GM21619 (cell line): Measurements from ENCODE around the gene LRP1B.
"Not testable (repeated sequence)": the region's sequence is repeated elsewhere in the genome, so short reads cannot be mapped to it uniquely, and the experiment has no call there.

Source experiments
- ATAC-seq: cut with Tn5 transposase; IDR thresholded peaks from one replicate; pipeline ENCODE4 v1.9.1; 2021; ENCODE audit not compliant: unreplicated experiment

The LRP1B gene

GRCh38 chr2:140658760-140659692 lies 1471.8 kb downstream of the LRP1B start:
- no peak for ATAC-seq

- ATAC-seq = no peak
Observed at GRCh38 chr2:140657657-140658056, 1473.2 kb downstream of the LRP1B start.

DNA sequence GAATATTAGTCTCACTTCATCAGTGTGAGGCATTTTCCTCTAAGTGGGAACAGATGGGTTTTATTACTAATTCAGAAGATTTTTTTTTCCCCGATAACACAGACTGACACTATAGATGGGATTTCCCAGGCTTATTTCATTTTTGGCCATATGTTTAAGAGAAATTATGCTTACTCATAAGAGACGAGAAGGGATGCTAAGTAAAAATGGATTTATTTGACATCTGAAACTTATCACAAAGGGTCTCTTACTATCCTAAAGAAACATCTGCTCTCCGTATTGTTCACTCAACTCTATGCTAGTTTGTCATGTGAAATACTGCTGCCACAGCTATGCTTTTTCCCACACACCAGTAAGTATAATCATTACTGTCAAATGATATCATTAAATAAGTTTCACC lies 1476.3 kb downstream of the LRP1B start:
- ATAC-seq = no peak

GRCh38 chr2:140650825-140651224 lies 1480.0 kb downstream of the LRP1B start:
- no peak for ATAC-seq

DNA sequence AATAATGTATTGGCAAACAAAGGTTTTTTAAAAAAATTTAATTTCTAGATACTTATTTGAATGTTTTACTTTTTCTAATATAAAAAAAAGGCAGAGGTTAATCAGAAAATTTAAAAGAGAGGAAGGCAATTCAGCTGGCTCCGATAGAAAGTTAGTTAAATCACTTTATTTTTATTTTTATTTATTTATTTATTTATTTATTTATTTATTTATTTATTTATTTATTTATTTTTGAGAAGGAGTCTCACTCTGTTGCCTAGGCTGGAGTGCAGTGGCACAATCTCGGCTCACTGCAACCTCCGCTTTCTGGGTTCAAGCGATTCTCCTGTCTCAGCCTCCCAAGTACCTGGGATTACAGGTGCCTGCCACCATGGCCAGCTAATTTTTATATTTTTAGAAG lies 1480.7 kb downstream of the LRP1B start:
- ATAC-seq = not testable (repeated sequence)

DNA sequence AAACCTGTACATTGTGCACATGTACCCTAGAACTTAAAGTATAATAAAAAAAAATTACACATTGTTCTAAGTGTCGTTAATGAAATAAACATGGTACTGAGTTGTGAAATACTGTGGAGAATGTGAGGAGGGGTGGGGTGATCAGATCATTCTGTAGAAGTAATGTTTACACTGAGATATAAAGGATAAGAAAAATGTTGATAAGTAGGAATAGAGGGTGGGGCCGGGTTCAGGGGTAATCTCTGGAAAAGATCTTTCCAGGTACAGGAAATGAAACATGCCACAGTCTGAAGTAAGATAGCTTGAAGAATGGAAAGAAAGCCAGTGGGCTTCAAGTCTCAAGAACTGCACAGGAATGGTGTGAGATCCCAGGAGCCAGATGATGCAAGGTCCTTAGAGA lies 1482.4 kb downstream of the LRP1B start:
- no peak for ATAC-seq

DNA sequence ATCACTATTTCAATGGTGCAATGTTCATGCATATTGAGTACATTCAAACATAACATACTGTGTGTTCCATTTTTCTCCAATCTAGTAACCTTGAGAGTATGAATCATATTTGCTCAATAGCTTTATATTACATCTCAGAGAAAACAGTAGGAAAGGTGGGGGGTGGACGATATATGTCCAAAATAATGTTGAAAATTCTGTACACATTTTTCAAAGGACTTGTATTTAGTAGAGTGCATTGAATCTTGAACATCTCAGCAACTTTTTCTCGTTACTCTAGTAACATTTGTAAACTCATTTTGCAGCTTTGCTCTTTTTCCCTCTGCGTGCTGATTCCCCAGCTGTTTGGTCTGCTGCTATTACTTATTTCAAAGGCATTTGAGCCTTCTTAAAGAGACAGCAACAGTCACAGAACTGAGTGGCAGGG lies 1487.0 kb downstream of the LRP1B start:
- ATAC-seq = no peak

DNA sequence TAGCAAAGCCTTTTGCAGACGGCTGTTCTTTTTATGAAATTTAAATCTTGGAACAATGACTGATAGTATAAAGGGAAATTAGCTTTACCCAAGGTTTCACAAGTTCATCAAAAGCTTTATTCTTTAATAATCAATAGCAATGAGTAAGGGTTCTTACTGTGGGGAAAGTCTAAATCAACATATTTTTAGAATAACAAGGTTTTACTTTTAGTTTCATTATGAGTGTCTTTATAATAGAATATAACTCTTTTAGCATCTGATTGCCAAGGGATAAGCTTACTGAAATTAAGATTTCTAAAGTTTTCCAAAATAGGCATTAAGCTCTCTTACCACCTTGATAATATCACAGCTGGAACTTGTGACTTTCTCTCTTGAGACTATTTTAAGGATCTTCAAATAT lies 1489.7 kb downstream of the LRP1B start:
- no peak for ATAC-seq

DNA sequence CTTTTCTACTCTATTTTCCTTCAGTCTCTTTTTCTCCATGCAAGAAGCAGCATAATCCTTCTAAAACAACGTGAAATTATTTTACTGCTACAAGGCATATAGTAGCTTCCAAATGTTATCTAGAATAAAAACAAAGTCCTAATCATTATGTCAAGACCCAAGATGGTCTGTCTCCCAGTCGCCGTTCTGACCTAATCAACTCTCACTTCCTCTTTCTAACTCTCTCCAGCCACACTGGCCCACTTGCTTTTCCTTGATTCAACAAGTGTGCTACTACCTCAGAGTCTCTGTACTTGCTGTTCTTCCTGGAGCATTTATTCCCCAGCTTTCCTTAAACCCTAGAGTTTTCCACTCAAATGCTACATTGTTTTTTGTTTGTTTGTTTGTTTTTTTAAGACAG lies 1491.2 kb downstream of the LRP1B start:
- ATAC-seq = peak; percentile 69

DNA sequence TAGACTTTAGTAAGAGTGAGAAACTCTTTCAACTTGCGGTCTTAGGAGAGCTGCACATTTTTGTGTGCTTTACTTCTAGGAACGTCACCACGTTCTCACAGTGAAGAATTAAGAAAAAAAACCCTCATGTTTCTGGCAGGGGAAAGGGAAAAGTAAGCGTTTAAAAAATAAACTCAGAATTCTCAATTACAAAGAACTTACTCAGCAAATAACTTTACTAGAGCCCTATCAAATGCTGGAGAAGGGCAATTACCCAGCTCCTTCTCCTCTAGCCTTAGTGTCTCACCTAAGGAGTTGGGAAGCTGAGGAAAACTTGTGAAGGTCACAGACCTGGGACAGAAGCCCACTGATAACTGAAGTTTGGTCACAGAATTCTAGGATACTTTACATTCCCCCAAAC lies 1500.3 kb downstream of the LRP1B start:
- no peak for ATAC-seq

GRCh38 chr2:140627885-140628284 lies 1502.9 kb downstream of the LRP1B start:
- no peak for ATAC-seq

DNA sequence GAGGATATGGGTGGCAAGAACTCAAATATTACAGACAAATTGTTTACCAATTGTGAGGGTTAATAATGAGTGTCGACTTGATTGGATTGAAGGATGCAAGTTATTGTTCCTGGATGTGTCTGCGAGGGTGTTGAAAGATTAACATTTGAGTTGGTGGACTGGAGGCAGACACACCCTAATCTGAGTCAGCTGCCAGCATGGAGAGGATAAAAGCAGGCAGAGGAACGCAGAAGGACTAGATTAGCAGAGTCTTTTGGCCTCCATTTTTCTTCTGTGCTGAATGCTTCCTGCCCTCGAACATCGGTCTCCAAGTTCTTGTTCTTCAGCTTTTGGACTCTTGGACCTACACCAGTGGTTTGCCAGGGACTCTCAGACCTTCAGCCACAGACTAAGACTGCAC lies 1503.7 kb downstream of the LRP1B start:
- no peak for ATAC-seq

DNA sequence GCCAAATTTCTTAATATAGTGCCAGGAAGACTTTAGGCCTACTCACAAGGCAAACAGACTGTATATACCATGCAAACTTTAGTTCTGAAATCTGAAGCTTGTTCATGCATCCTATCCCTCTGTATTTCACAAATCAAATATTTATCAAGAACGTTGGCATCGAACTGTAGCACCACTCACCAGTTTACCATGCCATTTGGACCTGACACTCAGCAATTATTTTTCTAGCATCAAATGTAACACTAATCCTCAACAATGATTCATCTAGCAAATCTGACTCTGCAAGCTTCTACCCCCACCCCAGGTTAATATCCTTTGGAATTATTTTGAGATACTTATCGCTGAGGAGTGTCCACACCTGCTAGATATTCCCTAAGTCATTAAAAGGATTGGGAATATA lies 1506.6 kb downstream of the LRP1B start:
- no peak for ATAC-seq

- no peak for ATAC-seq
Observed at GRCh38 chr2:140621583-140622362, 1509.0 kb downstream of the LRP1B start.

DNA sequence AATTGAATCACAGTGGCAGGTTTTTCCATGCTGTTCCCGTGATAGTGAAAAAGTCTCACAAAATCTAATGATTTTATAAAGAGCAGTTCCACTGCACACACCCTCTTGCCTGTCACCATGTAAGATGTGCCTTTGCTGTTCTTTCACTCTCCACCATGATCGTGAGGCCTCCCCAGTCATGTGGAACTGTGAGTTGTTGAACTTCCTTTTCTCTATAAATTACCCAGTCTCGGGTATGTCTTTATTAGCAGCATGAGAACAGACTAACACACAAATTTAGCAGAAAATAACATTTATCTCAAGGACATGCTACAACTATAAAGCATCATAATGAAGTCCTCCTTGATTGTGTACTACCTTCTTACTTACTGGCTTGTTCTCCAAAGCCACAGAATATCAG lies 1526.0 kb downstream of the LRP1B start:
- peak; percentile 61 for ATAC-seq

DNA sequence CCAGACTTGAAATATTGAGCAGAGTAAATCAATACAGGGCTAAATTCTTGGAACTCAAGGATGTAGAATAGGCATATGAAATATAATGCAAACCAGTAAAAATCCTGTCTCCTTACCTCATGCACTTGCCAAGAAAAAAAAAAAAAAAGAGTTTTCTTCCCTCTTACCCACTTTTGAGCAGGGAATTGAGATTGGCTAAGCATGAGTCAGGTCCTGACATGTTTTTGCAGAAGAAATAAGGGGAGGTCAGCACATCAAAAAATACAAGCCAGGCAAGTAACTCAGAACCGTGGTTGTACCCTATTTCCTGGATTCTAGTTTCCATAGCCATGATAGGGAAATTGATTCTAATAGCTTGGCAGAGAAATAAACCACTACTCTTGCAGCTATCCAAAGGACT lies 1526.7 kb downstream of the LRP1B start:
- no peak for ATAC-seq

- no peak for ATAC-seq
Observed at GRCh38 chr2:140603416-140603815, 1527.4 kb downstream of the LRP1B start.

GRCh38 chr2:140601801-140602200 lies 1529.0 kb downstream of the LRP1B start:
- no peak for ATAC-seq

DNA sequence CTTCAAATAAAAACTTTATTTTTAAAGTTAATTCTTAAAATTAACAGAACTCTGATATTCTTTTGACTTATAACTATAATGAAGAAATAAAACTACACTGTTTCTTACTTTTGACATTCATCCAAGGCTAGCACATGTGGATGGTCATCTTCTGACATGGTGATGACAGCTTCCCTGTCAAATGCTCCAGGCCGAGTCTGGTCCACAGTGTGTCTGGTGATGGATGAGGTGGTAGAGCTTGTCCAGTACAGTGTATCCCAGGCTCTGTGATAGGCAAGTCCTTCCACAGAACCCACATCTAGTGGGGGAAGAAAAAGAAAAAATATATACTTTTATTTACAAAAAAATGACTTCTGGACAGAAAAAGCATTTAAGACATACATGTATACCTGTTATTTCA lies 1529.5 kb downstream of the LRP1B start:
- no peak for ATAC-seq

DNA sequence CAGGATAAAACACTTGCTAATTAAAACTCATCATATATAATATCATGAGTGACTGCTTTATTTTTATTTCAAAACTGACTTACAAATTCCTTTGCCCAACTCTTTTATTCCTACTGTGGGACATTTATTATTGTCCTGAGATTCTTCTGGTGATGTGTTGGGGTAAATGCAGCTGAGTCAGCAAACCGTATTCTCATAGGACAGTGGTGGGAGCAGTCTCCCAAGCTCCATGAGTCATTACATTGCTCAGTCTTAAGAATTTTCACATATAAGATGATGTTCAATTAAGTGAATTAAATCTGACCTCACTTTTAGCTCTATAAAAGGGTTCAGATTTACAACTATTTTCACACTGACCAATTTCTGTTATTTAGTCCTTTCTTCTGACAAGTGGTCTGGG lies 1530.7 kb downstream of the LRP1B start:
- no peak for ATAC-seq

DNA sequence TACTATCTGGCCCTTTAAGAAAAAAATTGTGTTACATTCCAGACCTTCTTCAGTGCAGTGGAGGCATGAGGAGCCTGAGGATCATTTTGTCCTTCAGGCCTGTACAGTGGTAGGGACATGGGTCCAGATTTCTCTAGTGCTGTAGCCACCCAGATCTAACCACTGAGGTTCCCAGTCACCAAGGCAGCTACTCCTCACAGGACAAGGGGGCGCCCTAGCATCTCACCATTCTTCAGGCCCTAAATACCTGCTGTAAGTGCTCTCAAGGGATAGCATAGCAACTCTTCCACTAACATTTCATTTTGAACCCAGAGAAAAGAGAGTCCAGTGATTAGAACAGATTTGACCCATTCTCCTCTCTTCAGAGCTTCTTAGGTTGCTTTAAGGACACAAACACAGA lies 1533.0 kb downstream of the LRP1B start:
- no peak for ATAC-seq

GRCh38 chr2:140597205-140597604 lies 1533.6 kb downstream of the LRP1B start:
- ATAC-seq = no peak
